Inflammatory macrophage treated with lipopolysaccharide for 1 hour (primary cell): ENCODE measurements around the gene STRN4.
A peak's percentile ranks its signal among the peaks of the same experiment; 100 is the strongest.

ENCODE experiments used
- DNase-seq, 2 donors: peaks; one replicate each; pipeline ENCODE4 v3.0.0-alpha.2; 2020 to 2022

The STRN4 gene

DNA sequence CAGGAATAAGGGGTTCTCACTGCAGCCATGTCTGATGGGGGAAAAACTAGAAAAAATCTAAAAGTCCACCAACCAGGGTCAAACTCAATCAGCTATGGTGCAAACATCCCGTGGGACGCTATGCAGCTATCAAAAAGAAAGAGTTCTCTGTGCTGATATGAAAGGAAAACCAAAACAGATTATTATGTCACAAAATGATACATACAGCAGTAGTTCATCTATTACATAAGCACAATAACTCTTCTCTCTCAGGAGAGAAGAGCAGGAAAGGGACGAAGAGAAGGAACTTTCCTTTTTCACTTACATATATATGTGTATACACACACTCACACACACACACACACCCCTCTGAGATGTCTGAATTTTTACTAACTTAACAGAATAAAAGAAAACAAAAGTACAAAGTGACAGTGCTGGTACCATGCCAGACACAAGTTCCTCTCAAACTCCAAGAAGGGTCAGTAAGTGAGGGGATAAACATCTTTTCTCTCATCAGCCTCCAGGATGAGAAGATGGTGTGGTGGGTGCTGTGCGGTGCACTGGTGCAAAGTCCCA is 3.2 kb downstream of the STRN4 start:
- DNase-seq, result peak in 1 of 2 donors; percentile 23

- DNase-seq, result no peak
Observed at GRCh38 chr19:46741447-46741846, 4.8 kb downstream of the STRN4 start.

DNA sequence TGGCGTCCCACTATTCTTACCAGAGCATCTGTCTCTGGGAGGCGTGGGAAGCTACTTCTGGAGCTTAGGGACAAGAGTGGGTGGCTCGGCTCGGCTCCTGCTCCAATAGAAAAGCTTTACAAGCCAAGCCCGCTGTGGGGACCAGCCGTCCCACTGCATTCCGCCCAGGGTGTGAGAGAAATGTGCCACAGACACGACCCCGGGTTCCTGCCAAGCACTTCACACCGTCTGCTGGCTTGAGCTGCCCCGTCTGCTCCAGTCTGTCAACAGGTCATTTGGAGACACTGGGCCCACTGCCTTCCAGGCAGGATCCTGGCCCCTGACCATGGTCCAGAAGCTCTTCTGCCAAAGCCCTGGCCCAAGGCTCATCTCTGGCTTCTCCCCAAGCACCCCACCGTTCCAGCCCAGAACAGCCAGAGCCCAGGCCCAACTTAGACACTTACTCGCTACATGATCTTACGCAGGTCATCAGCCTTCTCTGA is 6.9 kb downstream of the STRN4 start:
- no peak for DNase-seq

- no peak for DNase-seq
Observed at GRCh38 chr19:46737761-46738171, 8.5 kb downstream of the STRN4 start.

GRCh38 chr19:46737298-46737654 is 9.0 kb downstream of the STRN4 start:
- DNase-seq, result no peak

DNA sequence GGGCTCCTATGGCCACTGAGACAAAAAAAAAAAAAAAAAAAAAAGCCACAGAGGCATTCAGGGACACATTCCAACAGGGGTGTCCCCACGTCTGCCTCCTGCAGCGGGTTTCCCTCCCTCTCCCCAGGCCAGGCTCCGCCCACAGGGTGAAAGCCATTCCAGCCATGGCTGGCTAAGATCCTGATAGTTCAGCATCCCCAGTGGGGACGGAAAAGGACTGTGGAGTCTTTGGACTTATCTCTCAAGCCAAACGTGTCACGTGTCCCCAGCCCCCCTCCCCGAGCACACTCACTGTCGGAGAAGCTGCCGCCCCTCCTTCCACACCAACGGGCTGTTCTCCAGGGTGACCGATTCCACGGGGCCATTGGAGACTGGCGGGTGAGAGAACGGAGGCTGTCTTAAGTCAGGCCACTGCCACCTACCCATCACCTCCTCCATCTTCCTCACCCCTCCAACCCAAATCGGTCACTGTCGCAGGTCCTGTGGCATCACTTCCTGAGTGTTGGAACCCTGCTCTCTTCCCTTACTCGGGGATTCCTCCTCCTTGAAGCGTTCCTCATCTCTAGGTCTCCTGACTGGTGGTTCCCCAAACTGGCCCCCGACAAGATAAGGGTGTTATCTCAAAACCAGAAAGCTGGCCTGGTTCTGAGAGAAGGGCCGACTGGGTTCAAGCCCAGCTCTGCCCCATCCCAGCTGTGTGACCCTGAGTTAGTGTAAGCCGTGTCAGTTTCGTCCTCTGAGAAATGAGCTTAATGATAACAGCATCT is 9.5 kb downstream of the STRN4 start:
- DNase-seq, result no peak

DNA sequence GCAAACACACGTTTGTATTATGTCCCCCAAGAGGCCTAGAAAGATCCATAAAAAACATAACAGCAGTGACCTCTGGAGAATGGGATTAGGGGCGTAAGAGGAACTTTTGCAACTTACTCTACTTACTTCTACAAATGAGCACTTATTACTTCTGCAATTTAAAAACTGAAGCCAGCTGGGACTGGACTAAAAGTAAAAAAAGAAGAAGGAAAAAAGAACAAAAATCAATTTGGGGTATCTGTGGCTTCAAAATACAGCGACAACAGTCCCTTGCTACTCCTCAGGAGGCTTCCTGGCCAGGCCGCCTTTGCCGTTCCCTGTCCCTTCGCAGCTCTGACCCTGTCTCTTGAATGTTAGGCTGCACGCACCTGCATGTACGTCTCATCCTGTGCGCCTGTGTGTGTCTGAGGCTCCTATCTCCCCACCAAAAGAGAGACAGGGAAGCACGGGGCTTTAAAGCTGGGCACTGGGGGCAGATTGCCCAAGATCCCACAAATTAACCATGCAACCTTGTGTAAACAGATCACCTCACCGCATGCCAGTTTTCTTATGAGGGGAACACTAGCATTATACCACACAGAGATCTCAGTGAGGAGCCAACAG is 12.5 kb downstream of the STRN4 start:
- DNase-seq, result peak; percentile 44 to 54

- peak; percentile 85 to 92 for DNase-seq
Observed at GRCh38 chr19:46732966-46733689, 13.1 kb downstream of the STRN4 start.

DNA sequence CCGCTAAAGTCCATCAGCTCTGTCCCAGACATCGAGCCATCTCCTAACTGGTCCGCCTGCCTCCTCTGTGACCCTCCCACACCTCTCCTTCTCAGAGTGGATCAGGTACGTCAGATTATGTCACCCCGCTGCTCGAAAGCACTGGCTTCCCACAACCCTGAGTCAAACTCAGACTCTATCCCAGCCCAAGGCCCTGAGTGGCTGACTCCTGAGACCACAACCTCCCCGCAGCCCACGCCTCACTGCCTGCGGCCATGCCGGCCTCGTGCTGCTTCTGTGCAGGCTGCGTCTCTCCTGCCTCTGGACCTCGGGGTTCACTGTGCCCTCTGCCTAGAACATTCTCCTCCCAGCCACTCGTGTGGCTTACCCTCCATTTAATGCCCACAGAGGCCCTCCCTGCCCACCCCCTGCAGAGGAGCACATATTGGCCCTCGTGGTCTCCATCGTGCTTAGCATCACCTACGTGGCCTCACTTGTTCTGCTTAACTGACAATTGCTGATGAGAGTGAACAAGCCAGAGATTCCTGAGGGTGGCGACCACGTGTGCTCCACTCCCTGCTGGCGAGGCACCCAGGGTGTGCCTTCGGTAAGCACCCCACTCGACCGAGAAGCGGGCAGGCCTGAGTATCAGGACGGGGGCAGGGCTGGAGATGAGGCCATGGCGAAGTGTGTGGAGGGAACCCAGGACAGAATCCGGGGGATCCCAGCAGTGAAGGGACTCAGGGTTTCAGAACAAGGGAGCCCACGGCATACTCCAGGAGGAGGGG is 13.9 kb downstream of the STRN4 start:
- DNase-seq, result no peak

GRCh38 chr19:46731584-46731983 is 14.7 kb downstream of the STRN4 start:
- peak; percentile 83 to 89 for DNase-seq

- DNase-seq, result peak; percentile 79 to 88
Observed at GRCh38 chr19:46731007-46731501, 15.2 kb downstream of the STRN4 start.

GRCh38 chr19:46730595-46730994 is 15.7 kb downstream of the STRN4 start:
- no peak for DNase-seq

- DNase-seq, result no peak
Observed at GRCh38 chr19:46730187-46730586, 16.1 kb downstream of the STRN4 start.

- DNase-seq, result no peak
Observed at GRCh38 chr19:46729696-46730095, 16.6 kb downstream of the STRN4 start.

DNA sequence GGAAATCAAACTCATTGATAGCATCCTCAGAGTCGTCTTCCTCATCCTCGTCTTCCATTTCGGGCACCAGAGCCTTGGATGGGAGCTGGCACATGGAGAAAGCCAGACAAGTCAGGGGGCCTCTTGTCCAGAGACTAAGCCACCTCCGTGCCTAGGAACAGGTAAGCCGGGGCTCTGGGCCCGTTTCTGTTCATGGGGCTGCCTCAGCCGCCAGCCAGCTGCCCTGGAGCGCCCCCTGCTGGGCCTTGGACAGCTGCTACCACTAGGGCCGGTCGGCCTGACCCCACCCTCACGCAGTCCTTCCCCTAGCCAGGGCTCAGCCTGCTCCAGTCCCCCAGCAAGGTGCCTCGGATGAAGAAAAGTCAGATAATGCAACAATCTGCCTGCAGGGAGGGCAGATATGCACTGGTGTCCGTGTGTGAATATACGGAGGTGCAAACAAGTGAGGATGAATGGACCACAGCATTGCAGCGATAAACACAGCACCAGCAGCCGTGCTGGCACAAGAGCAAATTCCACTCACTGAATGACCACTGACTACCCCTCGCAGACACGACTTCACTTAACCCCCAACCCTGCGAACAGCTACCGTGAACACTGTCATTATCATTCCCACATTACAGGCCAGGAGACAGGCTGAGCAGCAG is 17.4 kb downstream of the STRN4 start:
- DNase-seq, result peak; percentile 47 to 82

GRCh38 chr19:46728208-46728607 is 18.0 kb downstream of the STRN4 start:
- no peak for DNase-seq

DNA sequence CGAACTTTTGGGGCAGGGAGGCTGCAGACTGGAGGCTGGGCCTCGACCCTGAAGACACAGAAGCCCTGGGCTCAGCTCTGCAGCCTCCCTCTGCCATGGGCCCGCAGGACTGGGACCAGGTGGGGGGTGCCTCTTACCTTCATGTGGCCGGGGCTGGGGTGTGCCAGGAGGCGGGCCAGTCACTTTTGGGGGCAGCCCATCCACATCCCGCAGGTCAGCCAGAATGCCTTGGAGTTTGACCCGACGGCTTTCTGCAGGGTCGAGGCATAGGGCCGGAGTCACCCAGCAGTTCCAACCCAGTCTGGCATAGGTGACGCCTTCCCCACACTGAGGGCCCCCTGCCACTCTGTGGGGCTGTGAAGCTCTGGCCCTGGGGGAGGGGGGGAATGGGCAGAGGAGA is 18.5 kb downstream of the STRN4 start:
- DNase-seq, result no peak

DNA sequence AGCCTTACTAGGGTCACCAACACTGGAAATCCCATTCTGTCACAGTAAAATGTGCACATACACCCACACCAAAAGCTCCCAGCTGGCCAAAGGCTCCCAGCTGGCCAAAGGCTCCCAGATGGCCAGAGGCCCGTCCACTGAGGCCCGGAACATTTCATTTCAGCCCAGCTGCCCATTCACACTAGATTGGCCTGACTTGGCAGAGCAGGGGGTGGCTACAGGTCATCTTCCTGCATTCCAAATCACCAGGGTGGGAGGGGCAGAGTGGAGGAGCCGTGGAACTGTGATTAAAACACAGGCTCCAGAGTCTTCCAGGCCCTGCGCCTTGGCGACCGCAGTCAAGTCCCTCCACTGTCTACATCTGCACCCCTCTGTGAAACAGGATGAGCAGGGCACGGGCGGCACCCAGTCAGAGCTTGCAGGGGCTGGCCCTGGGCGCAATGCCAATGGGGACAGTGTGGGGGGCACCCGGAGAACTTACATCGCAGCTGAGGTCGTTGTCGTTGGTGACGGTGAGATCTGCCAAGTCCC is 19.2 kb downstream of the STRN4 start:
- DNase-seq, result peak; percentile 26 to 49

DNA sequence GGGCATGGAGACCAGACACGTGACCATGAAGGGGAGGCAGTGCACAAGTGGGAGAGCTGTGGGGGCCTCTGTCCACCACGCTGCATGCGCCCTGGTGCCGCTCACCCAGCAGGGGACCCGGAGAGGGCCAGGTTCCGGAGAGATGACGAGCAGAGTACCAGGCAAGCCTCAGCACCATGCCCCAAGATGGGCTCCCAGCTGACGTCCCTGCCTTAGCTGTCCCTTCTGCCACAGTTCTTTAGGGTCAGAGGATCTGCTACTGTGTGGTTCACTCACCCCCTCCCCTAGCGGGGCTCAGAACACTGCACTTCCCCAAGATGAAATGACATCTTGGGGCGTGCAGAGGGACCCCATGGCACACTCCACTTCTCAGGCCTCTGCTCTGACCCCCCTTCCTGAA is 19.7 kb downstream of the STRN4 start:
- DNase-seq, result no peak

- DNase-seq, result no peak
Observed at GRCh38 chr19:46725859-46726393, 20.3 kb downstream of the STRN4 start.

DNA sequence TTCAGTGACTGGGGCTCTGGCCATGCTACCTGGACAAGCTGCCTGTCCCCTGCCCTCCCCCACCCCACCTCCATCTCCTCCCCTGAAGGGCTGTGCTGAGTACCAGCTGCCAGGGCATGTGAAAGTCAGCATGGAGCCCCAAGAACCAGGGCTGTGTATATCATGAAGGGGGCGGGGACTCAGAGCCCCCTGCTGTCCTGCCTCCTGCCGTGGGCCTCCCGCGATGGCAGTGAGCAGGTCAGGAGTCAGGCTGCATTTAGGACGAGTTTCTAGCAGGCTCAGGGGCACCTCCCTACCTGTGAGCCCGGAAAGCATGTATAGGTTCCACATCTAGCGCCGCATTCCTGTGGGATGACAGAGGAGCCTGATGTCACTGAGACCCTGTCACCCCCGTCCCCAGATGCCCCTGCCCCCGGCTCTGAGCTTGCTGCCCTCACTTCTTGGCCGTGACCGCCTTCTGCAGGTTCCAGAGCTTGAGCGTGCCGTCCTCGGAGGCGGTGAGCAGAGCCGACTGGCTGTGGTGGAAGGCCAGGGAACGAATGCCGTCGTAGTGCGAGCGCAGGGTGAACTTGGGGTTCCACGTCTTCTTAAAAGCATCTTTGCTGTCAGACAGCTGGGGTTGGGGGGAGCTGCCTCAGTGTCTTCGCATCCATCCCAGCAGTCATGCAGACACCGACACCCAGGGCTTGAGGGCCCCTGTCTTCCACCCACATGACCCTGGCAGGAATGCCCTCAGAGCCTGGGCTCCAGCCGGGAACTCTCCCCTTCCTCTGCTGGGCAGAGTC is 21.0 kb downstream of the STRN4 start:
- no peak for DNase-seq
